Measurements from ENCODE around the gene C1orf56. TPM values are rescaled to one million over a fixed set of nuclear protein-coding genes. Genes with fewer than 3 reads are reported as not detected.

C1orf56 gene
- total RNA-seq, 2 donors from 2014 or later: 5.0 to 5.3 TPM

DNA sequence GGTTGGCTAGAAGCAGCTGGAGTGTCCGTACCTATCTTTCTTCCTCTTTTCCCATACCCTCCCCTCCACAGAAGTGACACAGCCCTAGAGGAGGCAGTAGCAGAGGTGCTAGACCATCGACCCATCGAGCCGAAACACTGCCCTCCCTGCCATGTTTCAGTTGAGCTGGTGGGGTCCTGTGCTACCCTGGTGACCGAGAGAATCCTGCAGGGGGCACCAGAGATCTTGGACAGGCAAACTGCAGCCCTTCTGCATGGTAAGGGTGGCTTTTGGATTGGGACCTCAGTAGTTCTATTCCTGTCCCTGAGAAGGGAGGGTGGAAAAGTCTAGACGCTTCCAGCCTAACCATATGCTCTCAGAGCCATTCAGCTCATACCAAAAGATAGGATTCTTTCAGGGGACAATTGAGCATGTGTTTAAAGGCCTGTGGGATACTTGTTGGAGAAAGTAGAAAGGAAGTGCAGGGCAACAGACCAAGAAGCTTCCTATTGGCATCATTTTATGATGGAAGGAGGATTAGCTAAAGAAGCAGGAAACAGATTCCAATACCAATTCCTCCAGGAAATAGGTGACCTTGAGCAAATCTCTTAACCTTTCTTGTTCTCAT lies 22.9 kb upstream of the C1orf56 start:
- H3K4me1 ChIP-seq (ENCODE audit: control insufficient read depth in 1 of 2, low read depth in 2 of 2): peaks cover 0 to 3% of the 10 kb centered on the region in 2 donors
- ATAC-seq (ENCODE audit: insufficient number of reproducible peaks, low FRiP score, low read depth) (peak; percentile 83), DNase-seq (ENCODE audit: low spot score) (peak; percentile 68)
- H3K36me3 ChIP-seq: peaks cover 30% of the 10 kb centered on the region
- no peaks in the 10 kb centered on the region for H3K27me3 ChIP-seq (replicated peaks; ENCODE audit: insufficient read depth)
- H3K4me3 ChIP-seq: no peak overlapping the region
- H3K27ac ChIP-seq: peak overlapping the region; percentile 13 to 14
- no peaks in the 10 kb centered on the region for H3K9me3 ChIP-seq
- TF ChIP-seq CTCF (IDR thresholded peaks at IDR 0.05): peak; percentile 66

GRCh38 chr1:151026460-151026859 lies 21.1 kb upstream of the C1orf56 start:
- ATAC-seq (ENCODE audit: insufficient number of reproducible peaks, low FRiP score, low read depth) (no peak), DNase-seq (ENCODE audit: low spot score) (no peak)
- no peak overlapping the region for H3K4me3 ChIP-seq
- peaks cover 40% of the 10 kb centered on the region for H3K36me3 ChIP-seq
- no peaks in the 10 kb centered on the region for H3K27me3 ChIP-seq (replicated peaks; ENCODE audit: insufficient read depth)
- H3K4me1 ChIP-seq (ENCODE audit: control insufficient read depth in 1 of 2, low read depth in 2 of 2): peaks cover 0 to 3% of the 10 kb centered on the region in 2 donors
- H3K9me3 ChIP-seq: no peaks in the 10 kb centered on the region
- TF ChIP-seq CTCF (IDR thresholded peaks at IDR 0.05): no peak
- no peak overlapping the region for H3K27ac ChIP-seq

DNA sequence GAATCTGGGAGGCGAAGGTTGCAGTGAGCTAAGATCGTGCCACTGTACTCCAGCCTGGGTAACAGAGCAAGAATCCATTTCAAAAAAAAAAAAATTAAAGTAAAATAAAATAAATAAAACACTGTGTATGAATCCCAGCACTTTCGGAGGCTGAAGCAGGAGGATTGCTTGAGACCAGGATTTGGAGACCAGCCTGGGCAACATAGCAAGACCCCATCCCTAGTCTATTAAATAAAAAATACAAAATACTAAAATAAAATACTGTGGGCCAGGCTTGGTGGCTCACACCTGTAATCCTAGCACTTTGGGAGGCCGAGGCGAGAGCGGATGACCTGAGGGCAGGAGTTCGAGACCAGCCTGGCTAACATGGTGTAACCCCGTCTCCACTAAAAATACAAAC lies 15.4 kb upstream of the C1orf56 start:
- Histone ChIP-seq H3K4me1 (ENCODE audit: control insufficient read depth in 1 of 2, low read depth in 2 of 2) (no peaks in the 10 kb centered on the region), H3K27ac (no peak overlapping the region), H3K9me3 (no peaks in the 10 kb centered on the region), H3K4me3 (no peak overlapping the region), H3K27me3 (replicated peaks; ENCODE audit: insufficient read depth) (no peaks in the 10 kb centered on the region), H3K36me3 (peaks cover 45% of the 10 kb centered on the region)
- ATAC-seq (ENCODE audit: insufficient number of reproducible peaks, low FRiP score, low read depth) (no peak), DNase-seq (ENCODE audit: low spot score) (no peak)
- no peak for TF ChIP-seq CTCF (IDR thresholded peaks at IDR 0.05)

DNA sequence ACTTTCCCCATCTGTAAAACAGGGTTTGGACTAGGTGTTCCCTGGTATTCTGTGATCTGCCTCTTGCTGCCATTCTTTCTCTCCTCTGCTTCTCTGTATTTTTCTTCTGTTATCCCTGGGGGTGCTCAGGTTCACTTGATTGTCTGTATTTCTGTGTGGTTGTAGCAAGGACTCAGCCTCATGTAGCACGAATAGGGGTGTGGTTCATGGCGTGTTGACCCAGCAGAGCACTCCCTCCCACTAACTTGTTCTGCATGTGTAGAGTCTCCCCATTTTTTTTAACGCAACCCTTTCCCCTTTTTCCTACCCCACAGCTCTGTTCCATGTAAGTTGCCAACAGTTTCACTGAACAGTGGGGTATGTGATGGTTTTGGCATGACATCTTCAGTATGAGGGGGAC lies 12.4 kb upstream of the C1orf56 start:
- Histone ChIP-seq H3K9me3 (no peaks in the 10 kb centered on the region), H3K4me3 (no peak overlapping the region), H3K36me3 (peaks cover 29% of the 10 kb centered on the region), H3K4me1 (ENCODE audit: control insufficient read depth in 1 of 2, low read depth in 2 of 2) (no peaks in the 10 kb centered on the region), H3K27ac (no peak overlapping the region), H3K27me3 (replicated peaks; ENCODE audit: insufficient read depth) (no peaks in the 10 kb centered on the region)
- DNase-seq (ENCODE audit: low spot score): no peak
- ATAC-seq (ENCODE audit: insufficient number of reproducible peaks, low FRiP score, low read depth): no peak
- no peak for TF ChIP-seq CTCF (IDR thresholded peaks at IDR 0.05)

- Histone ChIP-seq H3K27ac (no peak within 1 kb of the TSS), H3K36me3 (peaks cover 18% of the 10 kb centered on the region), H3K27me3 (replicated peaks; ENCODE audit: insufficient read depth) (no peaks in the 10 kb centered on the region), H3K4me3 (no peak within 1 kb of the TSS), H3K4me1 (ENCODE audit: control insufficient read depth in 1 of 2, low read depth in 2 of 2) (no peaks in the 10 kb centered on the region), H3K9me3 (no peaks in the 10 kb centered on the region)
- no peak for DNase-seq (ENCODE audit: low spot score)
- no peak for TF ChIP-seq CTCF (IDR thresholded peaks at IDR 0.05)
- no peak for ATAC-seq (ENCODE audit: insufficient number of reproducible peaks, low FRiP score, low read depth)
These were observed 11.2 kb upstream of the C1orf56 start, which contains the start of gene BNIPL for GRCh38 chr1:151036356-151036755. BNIPL (plus strand) TSS chr1:151036586; CDS start chr1:151036726, 140 bp downstream.

All from thoracic aorta (tissue), 2 donors.